ENCODE data around the gene DEPDC5.

The DEPDC5 gene

DNA sequence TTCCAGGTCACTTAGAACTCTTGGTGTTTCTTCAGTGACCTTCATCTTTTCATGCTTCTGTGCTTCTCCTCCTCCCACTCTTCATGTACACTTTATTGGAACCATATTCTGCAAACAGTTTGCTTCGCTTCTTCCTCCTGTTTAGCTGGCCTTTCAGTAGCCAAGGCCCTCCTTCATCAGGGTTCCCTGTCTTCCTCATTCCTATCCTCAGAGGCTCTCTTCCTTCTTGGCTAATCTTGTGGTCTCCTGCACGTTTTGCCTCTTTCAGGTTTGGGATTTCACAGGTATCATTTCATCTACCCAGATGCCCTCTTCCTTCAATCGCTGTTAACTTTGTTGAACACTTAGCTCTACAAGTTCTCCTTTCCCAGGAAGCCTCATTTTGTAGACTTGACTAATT lies 66.8 kb downstream of the DEPDC5 start:
- no peak for TF ChIP-seq ZFX (IDR thresholded peaks at IDR 0.05)
- TF ChIP-seq, protein P1, sequence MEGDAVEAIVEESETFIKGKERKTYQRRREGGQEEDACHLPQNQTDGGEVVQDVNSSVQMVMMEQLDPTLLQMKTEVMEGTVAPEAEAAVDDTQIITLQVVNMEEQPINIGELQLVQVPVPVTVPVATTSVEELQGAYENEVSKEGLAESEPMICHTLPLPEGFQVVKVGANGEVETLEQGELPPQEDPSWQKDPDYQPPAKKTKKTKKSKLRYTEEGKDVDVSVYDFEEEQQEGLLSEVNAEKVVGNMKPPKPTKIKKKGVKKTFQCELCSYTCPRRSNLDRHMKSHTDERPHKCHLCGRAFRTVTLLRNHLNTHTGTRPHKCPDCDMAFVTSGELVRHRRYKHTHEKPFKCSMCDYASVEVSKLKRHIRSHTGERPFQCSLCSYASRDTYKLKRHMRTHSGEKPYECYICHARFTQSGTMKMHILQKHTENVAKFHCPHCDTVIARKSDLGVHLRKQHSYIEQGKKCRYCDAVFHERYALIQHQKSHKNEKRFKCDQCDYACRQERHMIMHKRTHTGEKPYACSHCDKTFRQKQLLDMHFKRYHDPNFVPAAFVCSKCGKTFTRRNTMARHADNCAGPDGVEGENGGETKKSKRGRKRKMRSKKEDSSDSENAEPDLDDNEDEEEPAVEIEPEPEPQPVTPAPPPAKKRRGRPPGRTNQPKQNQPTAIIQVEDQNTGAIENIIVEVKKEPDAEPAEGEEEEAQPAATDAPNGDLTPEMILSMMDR (conservative IDR thresholded peaks at IDR 0.05), result no peak
- H3K27ac ChIP-seq, result no peak overlapping the region

DNA sequence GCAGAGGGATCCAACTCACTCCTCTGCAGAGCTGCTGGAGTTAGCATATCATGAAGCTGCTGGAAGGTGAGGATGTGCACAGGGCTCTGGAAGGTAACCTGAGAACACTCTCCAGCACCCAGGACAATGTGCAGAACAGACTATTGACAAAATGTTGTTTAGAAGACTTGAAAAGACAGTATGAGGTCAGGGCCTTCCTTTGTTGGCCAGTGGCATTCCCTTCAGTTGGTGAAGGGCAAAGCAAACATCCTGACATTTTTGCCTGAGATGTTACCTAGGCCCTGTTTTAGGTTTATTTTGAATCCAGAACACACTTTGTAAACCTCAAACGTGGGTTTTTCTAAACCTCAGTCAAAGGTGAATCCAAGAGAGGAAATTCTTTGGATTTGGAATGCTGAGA lies 67.8 kb downstream of the DEPDC5 start:
- H3K27ac ChIP-seq, result no peak overlapping the region
- TF ChIP-seq ZFX (IDR thresholded peaks at IDR 0.05), result no peak
- TF ChIP-seq, protein P1 (conservative IDR thresholded peaks at IDR 0.05), result no peak

DNA sequence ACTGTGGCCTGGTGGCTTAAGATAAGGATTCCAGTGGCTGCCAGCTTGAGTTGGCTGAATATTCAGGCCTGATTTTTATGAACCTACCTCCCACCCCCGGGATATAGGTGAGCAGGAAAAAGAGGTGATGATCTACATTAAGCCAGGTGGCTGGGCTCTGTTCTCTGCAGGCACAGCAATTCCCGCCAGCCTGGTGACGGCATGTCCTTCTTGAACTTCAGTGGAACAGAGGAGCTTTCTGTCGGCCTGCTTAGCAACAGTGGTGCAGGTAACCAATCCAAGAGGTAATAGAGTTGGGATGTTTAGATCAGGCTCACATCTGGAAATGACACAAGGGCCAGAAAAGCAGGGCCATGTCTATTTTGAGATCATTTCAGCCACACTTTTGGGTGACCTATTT lies 68.7 kb downstream of the DEPDC5 start:
- TF ChIP-seq, protein P1 (conservative IDR thresholded peaks at IDR 0.05), result no peak
- no peak for TF ChIP-seq ZFX (IDR thresholded peaks at IDR 0.05)

DNA sequence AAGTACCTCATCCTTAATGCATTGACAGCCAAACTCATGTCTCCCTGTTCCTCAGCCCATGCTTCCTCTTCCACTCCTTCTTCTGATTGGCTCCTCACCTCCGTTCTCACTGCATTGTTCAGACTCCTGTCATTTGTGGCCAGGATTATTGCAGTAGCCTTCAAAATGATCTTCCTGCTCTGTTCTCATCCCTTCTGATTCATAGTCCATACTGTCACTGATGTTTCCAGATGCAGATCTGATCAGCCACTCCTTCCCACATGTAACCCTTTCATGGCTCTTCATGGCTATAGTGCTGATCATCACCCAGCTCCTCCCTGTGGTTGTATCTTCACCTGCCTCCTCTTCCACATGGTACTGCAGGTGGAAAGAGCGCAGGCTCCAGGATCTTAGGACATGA lies 71.7 kb downstream of the DEPDC5 start:
- H3K27ac ChIP-seq, result no peak overlapping the region
- TF ChIP-seq, protein P1 (conservative IDR thresholded peaks at IDR 0.05), result no peak
- no peak for TF ChIP-seq ZFX (IDR thresholded peaks at IDR 0.05)

More for the DNA sequence above, 68.7 kb downstream of the DEPDC5 start:
- H3K27ac ChIP-seq, result no peak overlapping the region

DNA sequence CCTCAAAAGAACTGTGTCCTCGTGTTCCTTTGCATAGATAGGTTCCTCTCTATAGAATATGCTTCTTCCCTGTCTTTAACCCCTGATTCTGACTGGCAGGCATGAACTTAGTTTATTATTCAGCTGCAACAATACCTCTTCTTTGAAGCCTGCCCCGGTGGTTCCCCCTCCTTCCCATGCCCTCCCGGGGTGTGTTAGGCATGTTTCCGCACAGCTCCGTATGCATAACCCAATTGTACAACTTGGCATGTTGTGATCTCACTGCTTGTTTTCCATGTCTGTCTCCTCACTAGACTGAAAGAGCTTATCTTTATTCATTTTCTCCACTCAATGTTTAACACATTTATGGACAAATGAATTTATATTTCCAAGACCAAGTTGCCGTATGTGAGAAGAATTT lies 72.6 kb downstream of the DEPDC5 start:
- no peak overlapping the region for H3K27ac ChIP-seq
- TF ChIP-seq, protein P1 (conservative IDR thresholded peaks at IDR 0.05), result no peak

DNA sequence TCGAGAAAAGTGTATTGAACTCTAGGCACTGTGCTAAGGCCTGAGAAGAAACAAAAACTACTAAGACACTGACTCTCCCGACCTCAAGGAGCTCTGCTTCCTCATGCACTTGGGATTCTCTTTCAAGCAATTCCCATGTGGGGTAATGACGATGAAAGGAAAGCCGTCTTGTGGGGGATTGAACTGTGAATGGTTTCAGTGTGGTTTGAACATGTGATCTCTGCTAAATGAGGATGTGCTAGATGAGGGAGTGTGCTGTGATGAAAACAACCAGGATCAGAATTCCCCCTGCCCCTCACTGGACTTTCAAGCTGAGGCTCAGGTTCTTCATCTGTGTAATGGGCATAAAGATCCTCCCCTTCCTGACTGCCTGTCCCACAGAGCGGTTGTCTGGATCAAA lies 74.9 kb downstream of the DEPDC5 start:
- no peak overlapping the region for H3K27ac ChIP-seq
- no peak for TF ChIP-seq ZFX (IDR thresholded peaks at IDR 0.05)
- TF ChIP-seq, protein P1 (conservative IDR thresholded peaks at IDR 0.05), result no peak

DNA sequence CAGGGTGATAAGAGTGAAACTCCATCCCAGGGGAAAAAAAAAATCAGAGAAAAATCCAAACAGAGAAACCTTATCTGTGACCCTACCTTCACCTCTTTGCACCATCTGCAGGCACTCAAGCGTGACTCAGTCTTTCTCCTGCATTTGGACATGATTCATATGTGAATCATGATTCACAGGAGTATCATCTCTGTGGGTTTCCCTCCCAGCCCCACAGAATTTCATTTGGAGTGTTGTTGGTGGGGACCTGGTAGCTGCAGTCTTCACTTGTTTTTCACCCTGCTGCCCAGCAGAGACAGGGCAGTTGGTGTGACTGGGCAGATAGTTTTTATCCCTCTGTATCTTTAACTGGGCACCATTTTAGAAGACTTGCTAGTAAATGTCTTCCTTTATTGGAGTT lies 75.7 kb downstream of the DEPDC5 start:
- TF ChIP-seq ZFX (IDR thresholded peaks at IDR 0.05), result no peak
- TF ChIP-seq, protein P1 (conservative IDR thresholded peaks at IDR 0.05), result no peak
- H3K27ac ChIP-seq, result no peak overlapping the region

All from C4-2B (cell line).